Adrenal gland (tissue), 12 donors: ENCODE data around the gene EBLN1. TPM values are rescaled to one million over a fixed set of nuclear protein-coding genes. Genes with fewer than 3 reads are reported as not detected.

Experiments used
- DNase-seq, 7 donors: peaks; one replicate each; pipeline ENCODE4 v3.0.0-alpha.2; 2019 to 2020
- H3K27ac ChIP-seq, 5 donors: fragments of 200-600 bp; sonication (generic) in 4 of 5; 1 replicate in 3 of 5; 2 replicates in 2 of 5; pipeline versions ENCODE4 v1.5.1 to v1.8.0; 2016 to 2020; ENCODE audit warnings: mild to moderate bottlenecking in 1 of 5
- H3K27me3 ChIP-seq: fragments of 200-600 bp; 2 replicates; pipeline ENCODE4 v1.8.0; 2021
- H3K36me3 ChIP-seq, 2 donors: fragments of 200-600 bp; replicated peaks in 1 of 2; 1 replicate in 1 of 2; 2 replicates in 1 of 2; pipeline versions ENCODE4 v1.5.1 to v1.8.0; 2018 to 2022
- H3K4me1 ChIP-seq, 2 donors: fragments of 200-600 bp; replicated peaks in 1 of 2; 1 replicate in 1 of 2; 2 replicates in 1 of 2; pipeline versions ENCODE4 v1.5.1 to v1.8.0; 2018 to 2021
- H3K4me3 ChIP-seq, 4 donors: fragments of 200-600 bp; sonication (generic) in 3 of 4; one replicate each; pipeline ENCODE4 v1.5.1; 2016 to 2018
- H3K9me3 ChIP-seq, 3 donors: fragments of 200-600 bp; sonication (generic) in 1 of 3; replicated peaks in 1 of 3; 1 replicate in 2 of 3; 2 replicates in 1 of 3; pipeline versions ENCODE4 v1.5.1 to v1.8.0; 2016 to 2021
- CTCF ChIP-seq, 6 experiments: fragments of 450-650 bp in 4 of 6; fragments of 200-600 bp in 2 of 6; sonication (generic) in 1 of 6; IDR thresholded peaks; 1 replicate in 5 of 6; 2 replicates in 1 of 6; pipeline versions ENCODE4 v1.5.1 to v1.8.0; 2016 to 2021; ENCODE audit warnings: antibody characterized with exemption in 6 of 6, mild to moderate bottlenecking in 2 of 6, moderate library complexity in 1 of 6
- POLR2A ChIP-seq, 2 donors: fragments of 450-650 bp; IDR thresholded peaks; one replicate each; pipeline ENCODE4 v1.6.1; 2017; ENCODE audit warnings: antibody characterized with exemption in 2 of 2, mild to moderate bottlenecking in 2 of 2, moderate library complexity in 1 of 2
- WGBS, 4 donors: extraction: QIAGEN DNeasy Blood & Tissue Kit in 2 of 4; methylation state at CpG; one replicate each; pipeline versions ENCODE4 v1.1.5 to v1.1.7; 2013 to 2017; 5-methylcytosine and 5-hydroxymethylcytosine counted together
- intact Hi-C, 2 donors: fragments of 100-400 bp; cut with DNase I; formaldehyde crosslinking; loops; one replicate each; pipeline versions ENCODE4 v1.14.1 to v1.15.0; 2022 to 2023
- polyA plus RNA-seq, 3 donors: library from polyadenylated mRNA; stranded (reverse); fragments of 200-250 nt in 2 of 3; fragments of 350-450 nt in 1 of 3; fragmentation: Illumina TruSeq in 1 of 3; extraction: RNeasy Lipid Tissue Mini Kit (QIAGEN cat#74804) in 1 of 3; gene quantifications; one replicate each; pipeline ENCODE4 v1.2.3, GENCODE V29; 2013 to 2014
- total RNA-seq, 9 donors: library from RNA; depleted of rRNA in 4 of 9; stranded (reverse); fragments of >200 nt in 4 of 9; fragments of 120-200 nt in 1 of 9; fragmentation: NEBNext Ultra II Directional in 1 of 9; extraction: Animal tissue kit (Norgen Biotek cat#: 25700) in 1 of 9; gene quantifications; one replicate each; pipeline versions ENCODE4 v1.1.0 to v1.2.4, GENCODE V29; 2013 to 2023
- donor health status: healthy with polysubstance abuse.
- donor health status: Bipolar disorder and iron deficiency.
- donor health status: DM: yes; HTN: yes; CAD: no.
- donor health status: DM: no; HTN: no; CAD: no.
- donor health status: DM: no; HTN: no; CAD: no.
- donor health status: DM: yes; HTN: yes; CAD: no.

EBLN1 gene
- total and polyA plus RNA-seq, 12 donors, result not detected

DNA sequence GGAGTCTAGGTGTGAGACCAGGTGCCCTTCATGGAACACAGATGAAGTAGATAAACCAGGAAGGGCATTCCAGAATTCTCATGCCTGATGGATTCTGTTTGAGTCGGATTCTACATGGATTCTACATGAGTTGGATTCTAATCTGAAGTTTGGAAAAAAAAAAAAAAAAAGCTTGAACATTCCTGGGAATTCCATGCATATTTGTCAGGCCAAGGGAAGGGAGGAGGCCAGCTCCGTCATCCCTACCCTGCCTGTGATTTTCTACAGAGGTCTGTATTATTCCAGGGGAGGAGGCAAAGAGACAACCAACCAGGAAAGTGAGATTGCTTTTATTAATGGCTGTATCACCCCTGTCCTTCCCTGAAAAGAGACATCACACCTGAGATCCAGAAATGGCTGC, 27.8 kb upstream of the EBLN1 start:
- Histone ChIP-seq H3K36me3 (no peaks in the 10 kb centered on the region), H3K9me3 (no peaks in the 10 kb centered on the region), H3K4me3 (no peak overlapping the region), H3K27me3 (no peaks in the 10 kb centered on the region), H3K4me1 (no peaks in the 10 kb centered on the region), H3K27ac (no peak overlapping the region)
- intact Hi-C loops, result no loop called here
- WGBS, 4 donors, result 66 to 75% (median 71%) methylated on average over 2 of the region's 2 CpGs
- TF ChIP-seq POLR2A (IDR thresholded peaks at IDR 0.05) (no peak), CTCF (IDR thresholded peaks at IDR 0.05) (no peak)
- no peak for DNase-seq

DNA sequence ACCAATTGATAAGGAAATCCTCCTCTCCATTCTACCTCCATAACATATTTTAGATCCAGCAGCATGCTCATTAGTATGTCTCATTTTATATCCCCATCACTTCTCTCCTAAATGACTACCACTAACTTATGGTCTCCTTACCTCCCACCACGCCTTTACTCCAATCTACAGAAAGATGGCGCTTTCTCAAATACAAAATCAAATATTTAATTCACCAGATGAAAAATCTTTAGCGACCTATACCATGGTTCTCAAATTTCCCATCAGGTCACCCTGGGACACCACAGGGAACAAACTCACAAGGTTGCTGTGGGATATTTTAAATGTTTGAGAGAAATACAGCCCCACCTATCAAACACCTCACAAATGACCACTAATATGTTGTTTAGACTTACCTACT, 27.0 kb upstream of the EBLN1 start:
- Histone ChIP-seq H3K27ac (no peak overlapping the region), H3K4me1 (no peaks in the 10 kb centered on the region), H3K4me3 (no peak overlapping the region), H3K27me3 (peaks cover 4% of the 10 kb centered on the region), H3K36me3 (no peaks in the 10 kb centered on the region), H3K9me3 (no peaks in the 10 kb centered on the region)
- 67 to 92% (median 87%) methylated on average over 3 of the region's 3 CpGs for WGBS, 4 donors
- DNase-seq, result no peak
- intact Hi-C loops, result no loop called here
- no peak for TF ChIP-seq CTCF (IDR thresholded peaks at IDR 0.05)
- no peak for TF ChIP-seq POLR2A (IDR thresholded peaks at IDR 0.05)

DNA sequence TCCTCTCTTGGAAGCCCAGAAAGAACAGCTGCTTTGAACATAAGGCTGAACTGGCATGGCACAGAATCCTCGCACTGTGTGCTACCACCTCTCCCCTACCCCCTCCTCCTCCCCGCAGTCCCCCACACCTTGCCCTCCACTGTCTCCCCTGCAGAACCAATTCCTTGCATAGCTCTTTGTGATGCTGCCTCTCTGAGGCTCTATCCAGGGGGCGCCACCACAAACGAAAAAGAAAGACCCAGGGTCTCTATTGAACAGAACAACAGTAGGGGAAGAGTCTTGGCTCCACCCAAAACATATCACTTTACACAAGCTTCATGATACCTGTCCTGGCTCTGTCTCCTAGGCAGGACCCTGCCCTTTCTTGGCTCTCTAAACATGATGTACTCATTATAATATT, 26.2 kb upstream of the EBLN1 start:
- Histone ChIP-seq H3K27ac (no peak overlapping the region), H3K4me3 (no peak overlapping the region), H3K36me3 (no peaks in the 10 kb centered on the region), H3K27me3 (peaks cover 4% of the 10 kb centered on the region), H3K4me1 (no peaks in the 10 kb centered on the region), H3K9me3 (no peaks in the 10 kb centered on the region)
- TF ChIP-seq POLR2A (IDR thresholded peaks at IDR 0.05), result no peak
- no peak for TF ChIP-seq CTCF (IDR thresholded peaks at IDR 0.05)
- intact Hi-C loops, result no loop called here
- WGBS, 4 donors, result 65 to 85% (median 79%) methylated on average over 3 to 4 of the region's 4 CpGs
- no peak for DNase-seq

DNA sequence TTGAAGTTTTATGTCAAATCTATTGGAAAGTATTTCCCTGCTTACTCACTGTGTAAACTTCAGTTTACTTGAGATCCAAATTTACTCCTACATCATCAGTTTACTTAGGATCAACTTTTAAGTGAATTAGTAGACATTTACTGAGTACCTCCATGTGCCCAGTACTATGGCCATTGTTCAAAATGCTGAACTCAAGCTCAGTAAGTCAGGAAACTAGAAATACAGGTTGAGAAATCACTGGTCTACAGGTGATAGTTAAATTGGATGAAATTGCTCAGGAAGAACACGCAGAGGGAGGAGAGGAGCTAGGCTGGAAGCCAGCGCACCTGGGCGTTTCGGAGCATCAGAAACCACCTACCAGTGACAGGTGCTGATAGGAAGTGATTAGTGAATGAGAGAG, 25.5 kb upstream of the EBLN1 start:
- Histone ChIP-seq H3K27me3 (peaks cover 8% of the 10 kb centered on the region), H3K4me1 (no peaks in the 10 kb centered on the region), H3K27ac (no peak overlapping the region), H3K4me3 (no peak overlapping the region), H3K9me3 (no peaks in the 10 kb centered on the region), H3K36me3 (no peaks in the 10 kb centered on the region)
- TF ChIP-seq POLR2A (IDR thresholded peaks at IDR 0.05) (no peak), CTCF (IDR thresholded peaks at IDR 0.05) (no peak)
- intact Hi-C loops, result no loop called here
- 86 to 91% (median 89%) methylated on average over 4 of the region's 4 CpGs for WGBS, 4 donors
- DNase-seq, result no peak
